Smooth muscle cell (in vitro differentiated cells): ENCODE measurements around the gene PRKAG3. TPM values are rescaled to one million over a fixed set of nuclear protein-coding genes. Genes with fewer than 3 reads are reported as not detected.

Source experiments
- DNase-seq: peaks from one replicate; lab custom pipeline; 2025; ENCODE audit not compliant: unreplicated experiment; lab: John Stamatoyannopoulos, UW
- H2AFZ ChIP-seq: fragments of 200-600 bp; sonication (generic); 2 replicates; pipeline ENCODE4 v1.6.0; 2016; ENCODE audit warnings: antibody characterized with exemption, low read depth, mild to moderate bottlenecking
- H3F3A ChIP-seq: fragments of 200-600 bp; sonication (generic); 2 replicates; pipeline ENCODE4 v1.6.0; 2017; ENCODE audit warnings: antibody characterized with exemption, low read depth
- H3K27ac ChIP-seq: fragments of 200-600 bp; sonication (generic); 2 replicates; pipeline ENCODE4 v1.5.1; 2016; ENCODE audit warnings: low read depth, mild to moderate bottlenecking
- H3K27me3 ChIP-seq: fragments of 200-600 bp; sonication (generic); 2 replicates; pipeline ENCODE4 v1.6.1; 2016; ENCODE audit warnings: low read depth, mild to moderate bottlenecking
- H3K36me3 ChIP-seq: fragments of 200-600 bp; sonication (generic); 2 replicates; pipeline ENCODE4 v1.5.1; 2016; ENCODE audit warnings: low read depth
- H3K4me1 ChIP-seq: fragments of 200-600 bp; sonication (generic); 2 replicates; pipeline ENCODE4 v1.5.1; 2016; ENCODE audit warnings: low read depth
- H3K4me2 ChIP-seq: fragments of 200-600 bp; sonication (generic); 2 replicates; pipeline ENCODE4 v1.6.0; 2016; ENCODE audit warnings: mild to moderate bottlenecking
- H3K4me3 ChIP-seq: fragments of 200-600 bp; sonication (generic); 2 replicates; pipeline ENCODE4 v1.5.1; 2016; ENCODE audit warnings: mild to moderate bottlenecking
- H3K79me2 ChIP-seq: fragments of 200-600 bp; sonication (generic); 2 replicates; pipeline ENCODE4 v1.6.0; 2016; ENCODE audit warnings: low read depth, mild to moderate bottlenecking
- H3K9ac ChIP-seq: fragments of 200-600 bp; sonication (generic); 2 replicates; pipeline ENCODE4 v1.6.0; 2016; ENCODE audit warnings: low read depth
- H3K9me3 ChIP-seq: fragments of 200-600 bp; sonication (generic); replicated peaks from 2 replicates; pipeline ENCODE4 v1.5.1; 2016; ENCODE audit warnings: low read depth
- H4K20me1 ChIP-seq: fragments of 200-600 bp; sonication (generic); 2 replicates; pipeline ENCODE4 v1.6.0; 2016; ENCODE audit warnings: low read depth
- CTCF ChIP-seq: fragments of 200-600 bp; sonication (generic); IDR thresholded peaks from 2 replicates; pipeline ENCODE4 v1.5.1; 2017; ENCODE audit warnings: borderline replicate concordance, mild to moderate bottlenecking, antibody characterized with exemption; ENCODE audit not compliant: insufficient read depth, poor library complexity, severe bottlenecking
- WGBS: methylation state at CpG from one replicate; pipeline ENCODE4 v1.1.7; 2016; ENCODE audit warnings: low lambda C conversion rate; 5-methylcytosine and 5-hydroxymethylcytosine counted together
- polyA plus RNA-seq: library from polyadenylated mRNA; unstranded; fragments of >200 nt; fragmentation: Nextera tagmentation; extraction: Ambion mirVana; gene quantifications from 2 replicates; pipeline ENCODE4 v1.2.1, GENCODE V29; 2016
- total RNA-seq: library from RNA; depleted of rRNA; stranded (reverse); fragments of >200 nt; gene quantifications from 2 replicates; pipeline ENCODE4 v1.2.3, GENCODE V29; 2014

The PRKAG3 gene
- total and polyA plus RNA-seq, 2 experiments from 2014 or later = not detected

- H3K36me3 ChIP-seq = no peaks in the 10 kb centered on the region
- no peak overlapping the region for H3K4me3 ChIP-seq
- DNase-seq = no peak
- no peak overlapping the region for H2AFZ ChIP-seq
- H3K4me2 ChIP-seq = no peak overlapping the region
- H3K79me2 ChIP-seq = no peaks in the 10 kb centered on the region
- 70% methylated on average over 6 of the region's 6 CpGs for WGBS
- H3K27me3 ChIP-seq = peaks cover 63% of the 10 kb centered on the region
- TF ChIP-seq CTCF = no peak
- H3K27ac ChIP-seq = no peak overlapping the region
- H3K9ac ChIP-seq = no peak overlapping the region
- no peaks in the 10 kb centered on the region for H3K9me3 ChIP-seq
- H3K4me1 ChIP-seq = peaks cover 23% of the 10 kb centered on the region
- no peaks in the 10 kb centered on the region for H4K20me1 ChIP-seq
- H3F3A ChIP-seq = no peaks in the 10 kb centered on the region
Measured at GRCh38 chr2:218877331-218877730, 45.7 kb upstream of the PRKAG3 start.

- H4K20me1 ChIP-seq = no peaks in the 10 kb centered on the region
- TF ChIP-seq CTCF = peak; percentile 98
- H3K79me2 ChIP-seq = no peaks in the 10 kb centered on the region
- peaks cover 69% of the 10 kb centered on the region for H3K27me3 ChIP-seq
- H3K4me2 ChIP-seq = no peak overlapping the region
- H3K9me3 ChIP-seq = no peaks in the 10 kb centered on the region
- peak; percentile 28 for DNase-seq
- peaks cover 23% of the 10 kb centered on the region for H3K4me1 ChIP-seq
- no peaks in the 10 kb centered on the region for H3K36me3 ChIP-seq
- H3F3A ChIP-seq = no peaks in the 10 kb centered on the region
- H3K9ac ChIP-seq = no peak overlapping the region
- 0% methylated on average over 3 of the region's 3 CpGs for WGBS
- no peak overlapping the region for H3K4me3 ChIP-seq
- H2AFZ ChIP-seq = no peak overlapping the region
- H3K27ac ChIP-seq = no peak overlapping the region
Measured at GRCh38 chr2:218876562-218877219, 45.1 kb upstream of the PRKAG3 start.

- no peak overlapping the region for H3K9ac ChIP-seq
- 18% methylated on average over 2 of the region's 2 CpGs for WGBS
- no peak overlapping the region for H3K27ac ChIP-seq
- H2AFZ ChIP-seq = no peak overlapping the region
- H4K20me1 ChIP-seq = no peaks in the 10 kb centered on the region
- H3F3A ChIP-seq = no peaks in the 10 kb centered on the region
- H3K9me3 ChIP-seq = no peaks in the 10 kb centered on the region
- H3K79me2 ChIP-seq = no peaks in the 10 kb centered on the region
- no peaks in the 10 kb centered on the region for H3K36me3 ChIP-seq
- no peak for DNase-seq
- no peak overlapping the region for H3K4me3 ChIP-seq
- no peak overlapping the region for H3K4me2 ChIP-seq
- peaks cover 70% of the 10 kb centered on the region for H3K27me3 ChIP-seq
- peaks cover 23% of the 10 kb centered on the region for H3K4me1 ChIP-seq
- TF ChIP-seq CTCF = no peak
Measured at GRCh38 chr2:218875692-218876246, 44.2 kb upstream of the PRKAG3 start.
